ENCODE results near the gene FAM114A1.
"Not testable (repeated sequence)": the region's sequence is repeated elsewhere in the genome, so short reads cannot be mapped to it uniquely, and the experiment has no call there.

Gene FAM114A1

DNA sequence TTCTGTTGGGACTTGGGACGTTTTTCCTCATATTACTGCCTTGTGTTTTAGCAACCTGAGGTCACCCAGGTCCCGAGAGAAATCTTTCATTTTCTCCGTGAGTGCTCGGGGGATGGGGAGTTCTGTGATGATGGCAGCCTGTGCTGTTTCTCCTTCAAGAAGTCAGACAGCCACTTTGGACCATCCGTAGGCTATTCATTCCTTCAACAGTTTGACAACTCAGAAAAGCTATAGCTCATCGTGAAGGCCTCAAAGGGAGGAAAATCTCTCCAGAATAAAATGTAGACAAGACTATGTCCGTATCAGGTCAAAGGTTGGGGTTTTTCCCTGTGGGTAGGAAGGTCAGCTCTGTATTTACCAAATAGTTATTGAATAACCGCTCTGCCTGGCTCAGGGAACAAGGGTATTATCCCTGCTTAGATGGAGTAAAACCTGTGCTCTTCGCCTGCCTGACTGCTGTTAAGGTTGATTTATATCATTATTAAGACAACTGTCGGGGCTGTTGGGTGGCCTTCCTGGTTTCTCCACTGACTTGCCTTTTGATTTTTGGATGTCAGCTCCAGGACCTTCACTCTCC is 36.6 kb downstream of the FAM114A1 start:
- DNase-seq (ENCODE audit: low read depth in 2 of 2), result no peak

DNA sequence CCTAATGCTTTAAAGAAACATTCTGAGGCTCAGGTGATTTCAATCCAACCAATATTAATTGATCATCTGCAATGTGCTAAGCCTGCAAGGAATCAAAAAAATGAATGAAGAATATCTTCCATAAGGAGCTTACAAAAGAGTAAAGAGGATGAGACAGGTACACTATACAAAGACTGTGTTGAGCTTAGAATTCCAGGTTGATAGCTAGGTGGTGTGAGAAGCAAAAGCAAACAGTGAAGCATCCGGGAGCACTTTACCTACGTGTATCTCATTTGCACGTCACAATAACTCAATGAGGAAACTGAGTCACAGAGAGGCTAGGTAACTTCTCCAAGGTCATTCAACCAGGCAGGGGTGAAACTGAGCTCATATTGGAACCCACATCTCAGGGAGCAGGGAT is 37.1 kb downstream of the FAM114A1 start:
- no peak for DNase-seq (ENCODE audit: low read depth in 2 of 2)

DNA sequence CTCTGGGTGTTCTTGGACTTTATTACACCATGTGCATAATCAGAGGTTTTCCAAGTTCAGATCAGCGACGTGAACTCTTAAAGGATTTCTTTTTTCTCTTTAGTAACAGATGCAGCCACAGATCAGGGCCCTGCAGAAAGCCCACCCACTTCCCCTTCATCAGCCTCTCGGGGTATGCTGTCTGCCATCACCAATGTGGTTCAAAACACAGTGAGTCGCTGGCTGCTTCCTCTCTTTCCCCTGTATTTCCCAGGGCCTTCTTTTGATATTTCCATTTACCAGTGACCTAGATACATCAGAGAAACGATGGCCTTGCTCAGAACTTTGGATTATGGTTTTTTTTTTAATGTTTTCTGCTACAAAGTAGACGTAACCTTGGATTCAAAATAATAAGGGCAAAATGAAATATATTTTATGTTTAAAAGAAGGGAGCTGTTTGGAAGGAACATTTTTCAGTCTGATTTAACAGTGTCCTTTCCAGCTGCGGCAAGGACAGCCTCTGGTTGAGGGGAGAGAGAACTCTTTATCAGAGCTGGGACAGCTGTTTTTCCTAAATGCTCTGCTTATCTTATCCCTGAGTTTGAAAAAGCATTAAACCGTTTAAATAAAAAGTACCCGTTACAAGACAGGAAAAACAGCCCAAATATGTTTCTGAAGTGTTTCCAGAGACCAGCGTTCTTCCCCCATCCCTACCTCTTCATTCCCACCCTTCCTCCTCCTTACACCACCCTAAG is 38.2 kb downstream of the FAM114A1 start:
- no peak for DNase-seq (ENCODE audit: low read depth in 2 of 2)

DNA sequence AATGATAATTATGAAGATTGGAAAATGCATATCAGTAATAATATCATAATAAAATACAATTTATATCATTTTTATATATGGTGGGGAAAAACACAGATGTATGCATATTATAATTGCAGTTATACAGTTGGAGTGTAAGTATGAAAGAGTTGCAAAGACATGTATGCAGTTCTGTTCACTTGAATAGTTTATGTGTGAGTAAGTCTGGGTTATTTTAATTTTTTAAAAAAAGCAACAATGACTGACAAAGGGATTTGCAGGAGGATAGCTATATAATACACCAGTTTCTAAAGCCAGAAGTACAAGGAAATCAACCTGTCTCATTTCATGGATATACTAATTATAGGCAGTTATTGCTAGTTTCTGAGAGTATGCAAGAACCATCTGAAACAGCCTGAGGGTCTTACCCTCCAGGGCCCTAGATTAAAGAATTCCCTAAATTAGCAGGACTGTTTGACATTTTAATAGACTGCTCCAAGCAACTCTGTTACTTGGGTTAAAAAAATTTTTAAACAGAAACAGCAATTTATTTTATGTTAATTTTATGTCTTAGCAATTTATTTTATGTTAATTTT is 40.2 kb downstream of the FAM114A1 start:
- no peak for DNase-seq (ENCODE audit: low read depth in 2 of 2)

DNA sequence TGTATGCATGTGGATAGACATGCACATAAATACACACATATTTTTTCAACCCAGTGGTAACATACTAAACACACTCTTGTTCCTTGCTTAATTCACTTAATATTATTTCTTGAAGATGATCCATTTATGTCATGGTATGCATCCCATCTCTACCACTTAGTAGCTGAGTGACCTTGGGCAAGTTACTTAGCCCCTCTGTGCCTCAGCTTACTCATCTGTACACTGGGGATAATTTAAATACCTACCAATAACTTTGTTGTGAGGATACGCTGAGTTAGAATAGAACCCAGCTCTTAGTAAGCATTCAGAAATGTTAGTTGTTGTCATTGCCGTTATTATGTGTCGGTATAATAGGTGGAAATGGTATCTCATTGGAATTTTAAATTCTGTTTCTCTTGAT is 41.4 kb downstream of the FAM114A1 start:
- no peak for DNase-seq (ENCODE audit: low read depth in 2 of 2)

DNA sequence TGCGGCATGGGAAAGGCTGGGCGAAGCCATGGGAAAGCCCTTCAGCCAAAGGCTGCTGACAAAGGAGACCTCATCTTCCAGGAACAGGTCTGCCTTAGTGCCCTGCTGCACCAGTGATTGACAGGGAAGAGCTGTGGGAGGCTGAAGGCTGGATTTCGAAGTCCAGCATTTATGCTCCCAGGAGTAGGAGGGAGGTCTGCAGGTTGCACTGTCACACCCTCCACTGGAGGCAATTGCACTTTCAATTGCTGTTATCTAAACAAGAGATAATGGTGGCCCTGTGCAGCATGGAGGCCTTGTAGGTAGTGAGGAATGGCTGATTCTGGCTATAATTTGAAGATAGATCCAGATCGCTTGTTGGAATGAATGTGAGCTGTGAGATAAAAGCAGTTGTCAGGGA is 43.7 kb downstream of the FAM114A1 start:
- no peak for DNase-seq (ENCODE audit: low read depth in 2 of 2)

DNA sequence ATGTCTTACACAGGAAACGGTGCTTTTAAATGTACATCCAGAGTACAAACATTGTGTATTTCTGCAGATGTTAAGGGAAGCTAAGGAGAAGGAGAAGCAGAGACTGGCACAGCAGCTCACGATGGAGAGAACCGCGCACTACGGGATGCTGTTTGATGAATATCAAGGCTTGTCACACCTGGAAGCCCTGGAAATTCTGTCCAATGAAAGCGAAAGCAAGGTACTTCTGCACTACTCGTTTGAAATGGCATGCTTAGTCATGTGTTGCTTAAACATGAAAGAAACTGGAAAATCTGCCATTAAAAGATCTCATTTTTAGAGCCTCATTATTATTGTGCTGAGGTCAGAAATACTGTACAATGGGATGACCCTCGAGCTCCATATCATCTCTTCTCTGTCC is 47.2 kb downstream of the FAM114A1 start:
- DNase-seq (ENCODE audit: low read depth in 2 of 2), result no peak

DNA sequence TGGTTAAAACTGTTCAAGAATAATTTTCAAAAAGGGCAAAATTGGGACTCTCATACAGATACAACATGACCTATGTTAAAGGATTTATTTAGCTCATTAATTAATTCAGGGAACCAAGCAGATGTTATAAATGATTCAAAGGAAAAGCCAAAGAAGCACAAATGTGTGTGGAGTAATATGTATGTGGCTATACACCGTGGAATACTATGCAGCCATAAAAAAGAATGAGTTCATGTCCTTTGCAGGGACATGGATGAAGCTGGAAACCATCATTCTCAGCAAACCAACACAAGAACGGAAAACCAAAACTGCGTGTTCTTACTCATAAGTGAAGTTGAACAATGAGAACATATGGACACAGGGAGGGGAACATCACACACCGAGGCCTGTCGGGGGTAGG is 48.7 kb downstream of the FAM114A1 start:
- not testable (repeated sequence) for DNase-seq (ENCODE audit: low read depth in 2 of 2)

DNA sequence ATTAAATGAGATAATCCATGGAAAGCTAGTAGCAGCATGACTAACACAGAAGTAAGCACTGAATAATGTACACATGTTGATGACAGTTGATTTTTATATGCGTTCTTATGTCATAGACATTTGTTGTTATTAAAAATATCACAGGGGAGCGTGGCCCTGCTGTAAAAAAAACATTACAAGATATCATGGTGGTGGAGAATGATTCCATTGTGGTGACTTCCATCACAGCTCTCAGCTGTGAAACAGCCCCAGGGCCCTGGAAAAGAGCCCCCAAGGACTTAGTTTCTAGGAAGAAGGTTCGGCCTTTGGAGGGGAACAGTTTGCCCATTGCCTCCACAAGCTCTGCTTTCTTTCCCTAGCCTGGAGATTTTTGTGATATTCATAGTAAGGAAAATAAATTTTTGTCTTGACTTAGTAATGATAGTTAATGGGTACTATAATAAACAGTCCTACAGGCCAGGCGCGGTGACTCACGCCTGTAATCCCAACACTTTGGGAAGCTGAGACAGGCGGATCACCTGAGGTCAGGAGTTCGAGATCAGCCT is 49.9 kb downstream of the FAM114A1 start:
- DNase-seq (ENCODE audit: low read depth in 2 of 2), result no peak

DNA sequence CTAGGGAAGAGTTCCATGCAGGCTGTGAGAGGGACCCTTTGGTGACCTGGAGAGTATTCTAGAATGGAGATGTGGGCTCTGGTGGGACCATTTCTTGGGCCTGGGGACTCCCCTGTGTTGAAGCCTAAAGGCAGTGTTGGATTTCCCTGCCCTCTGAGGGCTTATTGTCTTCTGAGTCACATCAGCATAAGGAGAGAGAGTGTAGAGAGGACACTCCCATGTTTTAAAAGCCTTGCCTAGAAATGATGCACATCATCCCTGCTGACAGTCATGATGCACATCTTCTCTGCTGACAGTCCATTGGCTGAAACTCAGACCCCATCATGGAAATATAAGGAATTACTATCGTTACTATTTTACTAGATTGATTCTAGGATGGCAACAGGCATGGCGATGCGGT is 51.9 kb downstream of the FAM114A1 start:
- DNase-seq (ENCODE audit: low read depth in 2 of 2), result no peak

DNA sequence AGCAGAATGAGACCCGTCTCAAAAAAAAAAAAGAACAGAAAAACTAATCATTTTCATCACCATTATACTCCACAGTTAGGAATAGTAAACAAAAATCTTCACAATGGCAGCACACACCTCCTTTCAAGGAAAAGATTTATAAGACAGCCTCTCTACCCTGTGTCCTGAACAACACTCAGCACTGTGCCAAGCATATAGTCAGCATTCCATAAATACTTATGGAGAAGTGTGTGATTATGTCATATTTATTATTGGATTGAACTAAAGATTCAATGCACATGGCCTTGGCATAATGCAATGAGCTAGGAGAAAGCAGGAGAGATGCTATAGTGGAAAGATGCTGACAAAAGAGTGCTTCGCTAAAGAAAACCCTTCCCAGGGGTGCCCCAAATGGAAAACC is 52.6 kb downstream of the FAM114A1 start:
- DNase-seq (ENCODE audit: low read depth in 2 of 2), result no peak

DNA sequence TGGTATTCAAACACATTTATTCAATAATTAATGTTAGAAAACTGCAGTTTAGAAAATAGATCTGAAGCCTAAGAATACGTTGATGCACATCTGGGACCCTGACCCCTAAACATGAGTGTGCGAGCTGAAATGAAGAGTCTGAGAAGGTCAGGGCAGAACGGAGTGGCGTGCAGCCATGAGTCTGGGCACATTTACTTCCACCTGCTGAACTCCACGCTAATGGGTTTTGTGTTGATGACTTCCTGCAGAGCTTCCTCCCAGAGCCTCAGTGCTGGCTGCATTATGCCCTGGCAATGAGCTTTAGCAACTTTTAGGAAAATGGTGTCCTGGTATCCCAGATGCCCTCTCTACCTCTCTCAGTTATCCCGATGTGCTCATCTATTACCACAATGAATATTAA is 53.1 kb downstream of the FAM114A1 start:
- DNase-seq (ENCODE audit: low read depth in 2 of 2), result no peak

DNA sequence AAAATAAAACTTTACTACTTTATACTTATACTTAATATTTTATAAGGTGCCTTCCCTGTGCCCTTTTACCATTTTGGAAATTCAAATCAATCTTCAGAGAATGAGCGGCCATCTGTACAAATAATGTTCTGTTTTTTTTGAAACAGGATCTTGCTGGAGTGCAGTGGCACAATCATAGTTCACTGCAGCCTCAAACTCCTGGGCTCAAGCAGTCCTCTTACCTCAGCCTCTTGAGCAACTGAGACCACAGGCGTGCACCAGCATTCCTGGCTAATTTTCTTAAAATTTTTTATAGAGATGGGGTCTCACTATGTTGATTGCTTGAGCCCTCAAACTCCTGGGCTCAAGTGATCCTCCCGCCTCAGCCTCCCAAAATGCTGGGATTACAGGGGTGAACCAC is 53.5 kb downstream of the FAM114A1 start:
- no peak for DNase-seq (ENCODE audit: low read depth in 2 of 2)

DNA sequence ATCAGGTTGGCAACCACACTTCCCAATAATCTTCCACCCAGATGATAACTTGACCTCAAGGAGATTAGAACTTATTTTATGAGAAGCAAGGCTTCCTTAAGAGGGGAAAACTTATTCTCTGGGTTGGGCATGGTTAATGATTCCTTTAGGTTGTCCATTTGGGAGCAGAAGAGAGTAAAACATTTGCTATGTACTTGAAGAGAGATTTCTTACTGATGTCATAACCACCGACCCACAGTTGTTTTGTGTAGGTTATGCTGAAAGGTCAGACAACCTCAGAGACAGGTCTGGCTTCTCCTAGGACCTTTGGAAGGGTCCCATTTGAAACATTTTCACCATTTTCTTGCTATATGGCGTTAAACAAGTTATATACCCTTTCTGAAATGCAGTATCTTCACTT is 56.1 kb downstream of the FAM114A1 start:
- DNase-seq (ENCODE audit: low read depth in 2 of 2), result no peak

DNA sequence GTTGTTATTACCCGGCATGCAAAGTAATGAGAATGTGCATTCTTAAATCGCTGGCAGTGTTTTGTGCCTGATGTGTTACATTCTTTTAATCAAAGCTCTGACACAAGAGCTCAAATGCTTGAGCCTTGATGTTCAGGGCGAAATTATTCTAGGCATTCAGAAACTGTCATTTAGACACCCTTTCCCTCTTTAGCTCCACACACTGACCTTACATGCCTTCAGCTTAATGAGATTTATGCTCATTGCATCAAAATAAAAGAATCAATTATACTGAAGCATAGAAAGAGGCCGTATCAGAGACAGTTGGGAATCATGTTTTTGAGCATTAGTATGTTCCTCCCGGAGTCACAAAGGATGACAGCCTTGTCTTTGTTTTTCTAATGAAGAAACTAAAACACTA is 56.7 kb downstream of the FAM114A1 start:
- DNase-seq (ENCODE audit: low read depth in 2 of 2), result no peak

DNA sequence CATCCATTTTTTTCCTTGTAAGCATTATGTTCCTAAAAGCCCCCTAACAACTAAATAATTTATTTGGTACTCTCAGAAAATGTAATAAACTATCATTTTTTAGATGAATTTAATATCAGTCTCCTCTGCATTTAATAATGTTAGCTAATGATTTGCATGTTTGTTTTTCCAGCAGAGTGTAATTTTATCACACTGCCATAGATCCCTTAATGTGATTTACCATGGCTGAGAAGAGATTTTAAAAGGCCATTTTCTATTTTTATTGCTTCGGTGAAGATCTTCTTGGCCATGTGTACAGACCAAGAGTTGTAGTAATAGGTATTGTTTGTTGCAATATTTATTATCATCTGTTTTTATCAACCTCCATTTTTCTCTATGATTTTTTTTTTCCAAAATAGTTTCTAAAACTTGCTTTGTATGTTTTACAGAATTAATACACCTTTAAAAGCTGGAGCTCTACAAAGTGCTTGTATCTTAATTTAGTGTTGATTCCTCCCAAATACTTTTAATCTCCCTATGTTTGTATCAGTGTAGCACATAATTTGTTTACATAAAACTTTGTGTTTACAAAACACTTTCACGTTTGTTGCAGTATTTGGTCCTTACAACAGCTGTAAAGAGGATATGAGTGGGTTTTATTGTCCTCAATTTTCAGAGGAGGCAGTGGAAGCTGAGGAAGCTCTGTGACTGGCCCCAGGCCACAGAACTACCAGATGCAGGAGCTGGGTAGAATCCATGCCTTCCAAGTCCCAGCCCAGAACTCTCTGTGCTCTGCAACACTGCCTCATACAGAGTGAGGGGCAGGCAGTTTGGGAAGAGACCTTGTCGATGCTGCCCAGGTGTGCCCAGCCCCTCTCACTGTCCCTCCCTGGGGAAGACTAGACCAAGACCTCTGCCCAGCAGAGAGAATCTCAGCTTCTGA is 58.1 kb downstream of the FAM114A1 start:
- no peak for DNase-seq (ENCODE audit: low read depth in 2 of 2)

DNA sequence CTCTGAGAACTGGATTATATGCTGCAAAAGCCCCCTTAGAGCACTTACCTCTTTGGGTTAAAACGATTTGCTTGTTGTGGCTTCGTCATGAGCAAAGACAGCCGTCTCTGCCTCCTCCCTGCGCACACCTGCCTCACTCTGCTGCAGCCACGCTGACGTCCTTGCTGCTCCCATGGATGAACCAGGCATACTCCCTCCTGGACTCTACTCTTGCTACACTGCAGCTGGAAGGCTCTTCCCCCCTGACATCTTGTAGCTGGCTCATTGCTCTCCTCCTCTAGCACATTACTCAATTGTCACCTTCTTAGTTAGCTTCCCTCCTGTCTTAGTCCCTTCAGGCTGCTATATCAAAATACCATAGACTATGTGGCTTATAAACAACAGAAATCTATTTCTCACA is 59.3 kb downstream of the FAM114A1 start:
- no peak for DNase-seq (ENCODE audit: low read depth in 2 of 2)

DNA sequence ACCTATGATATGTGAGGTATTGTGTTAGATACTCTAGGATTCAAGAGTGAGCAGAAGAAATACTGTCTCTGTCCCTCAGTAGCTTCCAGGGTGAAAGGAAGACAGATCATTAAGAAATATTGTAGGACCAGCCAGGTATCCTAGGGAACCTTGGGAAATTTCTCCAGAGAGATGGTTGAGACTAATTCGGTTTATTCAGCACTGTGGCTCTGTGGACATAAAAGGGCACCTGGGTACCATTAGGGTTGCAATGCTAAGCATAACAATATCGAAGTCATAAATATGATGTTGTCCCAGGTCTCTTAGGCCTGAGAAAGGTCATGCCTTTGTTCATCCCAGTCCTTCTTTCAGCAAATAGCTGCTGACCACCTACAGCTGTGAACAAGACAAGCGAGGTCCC is 61.0 kb downstream of the FAM114A1 start:
- no peak for DNase-seq (ENCODE audit: low read depth in 2 of 2)

DNA sequence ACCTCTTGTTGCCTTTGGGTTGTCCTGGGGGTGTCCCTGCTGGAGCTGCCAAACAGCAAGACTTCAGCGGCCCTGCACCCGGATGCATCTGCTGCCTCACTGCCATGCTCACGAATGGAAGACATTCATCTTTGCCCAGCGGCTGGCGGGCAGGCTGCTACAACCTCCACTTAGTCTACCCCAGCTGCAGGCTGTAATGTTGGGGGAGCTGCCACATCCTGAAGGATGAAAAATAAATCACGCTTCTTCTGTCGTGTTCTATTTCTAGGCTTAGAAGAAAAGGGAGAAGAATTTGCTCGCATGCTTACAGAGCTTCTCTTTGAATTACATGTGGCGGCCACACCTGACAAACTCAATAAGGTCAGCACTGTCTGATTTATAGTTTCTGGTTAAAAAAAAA is 61.4 kb downstream of the FAM114A1 start:
- DNase-seq (ENCODE audit: low read depth in 2 of 2), result no peak

DNA sequence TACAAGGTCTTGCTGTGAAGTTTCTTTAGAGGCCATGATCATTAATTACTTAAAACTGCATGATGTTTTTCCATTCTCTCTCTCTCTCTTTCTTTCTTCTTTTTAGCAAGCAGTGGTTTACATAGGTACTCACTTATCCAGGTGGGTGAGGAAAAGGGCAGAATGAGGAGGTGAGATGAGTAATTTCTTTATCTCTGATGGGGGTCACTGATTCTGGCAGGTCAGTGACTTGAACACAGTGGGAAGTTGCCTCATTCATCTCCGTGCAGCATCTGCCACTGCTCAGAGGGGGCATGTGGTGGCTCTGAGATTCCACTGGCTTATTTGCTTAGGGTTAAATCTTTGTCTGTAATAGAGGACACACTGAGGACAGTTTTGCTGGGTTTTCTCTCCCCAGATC is 62.6 kb downstream of the FAM114A1 start:
- DNase-seq (ENCODE audit: low read depth in 2 of 2), result no peak

DNA sequence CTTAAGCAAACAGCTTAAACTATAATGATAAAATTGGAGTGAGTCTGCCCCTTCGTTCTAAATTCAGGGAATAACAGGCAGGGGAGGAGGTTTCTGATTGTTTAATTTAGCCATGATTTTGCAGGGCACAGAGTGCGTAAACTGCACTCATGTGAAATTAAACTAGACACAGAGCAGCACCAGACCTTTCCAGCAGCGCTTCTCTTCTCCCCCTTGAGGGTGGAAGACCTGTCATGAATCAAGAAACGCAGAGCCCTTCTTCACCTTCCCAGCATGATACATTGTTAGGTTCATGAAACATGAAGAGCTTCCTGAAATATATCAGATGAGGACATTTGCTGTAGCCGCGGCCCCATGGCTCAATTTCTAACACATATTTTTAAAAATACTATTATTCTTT is 63.1 kb downstream of the FAM114A1 start:
- no peak for DNase-seq (ENCODE audit: low read depth in 2 of 2)

DNA sequence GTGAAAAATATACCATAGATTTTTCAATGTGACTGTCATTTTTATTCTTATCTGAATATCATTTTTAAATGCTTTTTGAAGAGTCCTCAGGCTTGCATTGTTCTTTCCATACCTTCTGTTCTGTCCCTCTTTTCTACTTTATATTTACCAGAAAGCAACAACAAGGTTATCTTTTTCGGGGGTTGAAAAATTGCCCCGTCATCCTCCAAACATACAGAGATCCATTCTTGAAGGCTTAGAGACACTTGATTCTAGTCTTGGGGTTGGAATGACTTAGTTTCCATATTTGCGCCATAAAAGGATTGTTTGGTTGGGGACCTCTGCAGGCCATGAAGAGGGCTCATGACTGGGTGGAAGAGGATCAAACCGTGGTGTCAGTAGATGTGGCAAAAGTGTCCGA is 63.5 kb downstream of the FAM114A1 start:
- no peak for DNase-seq (ENCODE audit: low read depth in 2 of 2)
